MCF 10A (cell line): ENCODE data around the gene ABHD1. TPM values are rescaled to one million over a fixed set of nuclear protein-coding genes. Genes with fewer than 3 reads are reported as not detected.
A peak's percentile ranks its signal among the peaks of the same experiment; 100 is the strongest.

Experiments used
- BruUV-seq: library from RNA; stranded (reverse); fragments of 400-500 nt; replicated peaks from 2 replicates; lab custom pipeline; 2021; lab: Mats Ljungman, UMichigan
- CTCF ChIA-PET: fragments of 300-600 bp; sonication (Branson Sonifier 250); formaldehyde crosslinking; extraction: SDS; loops from one replicate; lab custom pipeline; 2021; ENCODE audit warnings: antibody characterized with exemption, inconsistent platforms; lab: Yijun Ruan, JAX
- POLR2A ChIA-PET: fragments of 300-600, 350-650 bp; sonication (Branson Sonifier 250); formaldehyde crosslinking; extraction: SDS; loops from one replicate; lab custom pipeline; 2020; ENCODE audit warnings: antibody characterized with exemption, inconsistent platforms; lab: Yijun Ruan, JAX
- DNase-seq: peaks from one replicate; pipeline ENCODE4 v3.0.0-alpha.2; 2018; ENCODE audit not compliant: unreplicated experiment
- H3K27ac Mint-ChIP-seq: one replicate; pipeline ENCODE4 v1.8.0; 2022; ENCODE audit warnings: mild to moderate bottlenecking, low read depth, mixed read lengths; ENCODE audit not compliant: unreplicated experiment
- H3K27me3 Mint-ChIP-seq: one replicate; pipeline ENCODE4 v1.8.0; 2022; ENCODE audit warnings: mixed read lengths; ENCODE audit not compliant: insufficient read depth, unreplicated experiment
- H3K36me3 Mint-ChIP-seq: one replicate; pipeline ENCODE4 v1.8.0; 2022; ENCODE audit warnings: mild to moderate bottlenecking, moderate library complexity, mixed read lengths; ENCODE audit not compliant: insufficient read depth, unreplicated experiment
- H3K4me1 Mint-ChIP-seq: one replicate; pipeline ENCODE4 v1.8.0; 2022; ENCODE audit warnings: mixed read lengths; ENCODE audit not compliant: insufficient read depth, unreplicated experiment
- H3K4me3 Mint-ChIP-seq: one replicate; pipeline ENCODE4 v1.8.0; 2022; ENCODE audit warnings: mild to moderate bottlenecking, moderate library complexity, mixed read lengths; ENCODE audit not compliant: unreplicated experiment
- H3K9me3 Mint-ChIP-seq: one replicate; pipeline ENCODE4 v1.8.0; 2022; ENCODE audit warnings: mixed read lengths; ENCODE audit not compliant: unreplicated experiment
- intact Hi-C: fragments of 100-400 bp; cut with micrococcal nuclease; formaldehyde crosslinking; loops from 2 replicates; pipeline ENCODE4 v1.14.1; 2022
- total RNA-seq: library from RNA; stranded (reverse); gene quantifications from 2 replicates; pipeline ENCODE4 v1.2.3, GENCODE V29; 2022
- TF ChIP-seq, protein P1 (sequence below): fragments of 200-600 bp; IDR thresholded peaks from one replicate; pipeline ENCODE4 v1.8.0; 2022; ENCODE audit warnings: antibody characterized with exemption, mild to moderate bottlenecking; ENCODE audit not compliant: unreplicated experiment

Gene ABHD1
- total RNA-seq, 1 experiment from 2014 or later, result not detected

DNA sequence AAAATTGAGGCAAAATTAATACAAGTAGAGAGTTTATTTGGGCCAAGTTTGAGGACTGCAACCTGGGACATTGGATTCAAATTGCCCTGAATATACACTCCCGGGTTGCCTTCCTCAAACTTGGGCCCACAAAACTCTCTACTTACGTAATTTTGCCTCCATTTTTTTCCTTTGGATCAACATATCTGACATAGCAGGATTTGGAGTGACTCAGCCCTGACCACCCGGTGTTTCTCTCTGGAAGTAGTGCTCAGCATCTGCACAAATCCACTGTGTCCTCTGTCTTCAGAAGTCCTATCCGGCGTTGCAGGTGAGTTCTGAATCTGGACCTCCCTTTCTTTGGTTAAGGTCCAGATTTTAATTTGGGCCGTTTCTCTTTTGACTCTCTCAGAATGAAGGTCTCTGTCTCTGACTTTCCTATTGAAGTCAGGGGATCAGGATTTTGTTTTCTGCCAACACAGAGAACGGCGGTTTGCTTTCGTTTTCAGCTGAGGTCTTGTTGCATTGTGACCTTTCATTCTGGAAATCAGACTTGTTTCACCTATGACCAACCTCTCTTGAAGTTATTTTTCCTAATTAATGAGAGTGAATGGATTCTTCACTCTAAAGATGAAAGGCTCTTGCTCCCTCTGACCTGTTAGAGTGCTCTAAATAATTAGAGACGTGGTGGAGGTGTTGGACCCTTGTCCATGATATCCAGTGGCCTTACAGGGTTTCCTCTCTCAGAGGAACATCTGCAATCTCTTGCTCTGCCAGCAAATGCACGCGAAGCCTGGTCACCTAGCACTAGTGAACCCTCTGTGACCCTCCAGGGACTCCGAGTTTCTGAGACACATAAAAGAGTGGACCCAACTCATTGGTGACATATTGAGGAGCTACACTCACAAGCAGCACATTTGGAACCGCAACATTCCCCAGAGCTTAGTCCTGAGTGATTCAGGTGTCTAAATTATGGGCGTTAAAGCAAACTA lies 38.8 kb downstream of the ABHD1 start:
- ChIA-PET POLR2A (no interaction called here), CTCF (interaction anchor here (0.6 to 0.7 kb wide), 3 partner anchors 23 to 418 kb away, joined by 3 to 4 read pairs (median 4); no protein-coding TSS in a partner anchor)
- Mint-ChIP-seq H3K4me3 (no peak overlapping the region), H3K27me3 (no peaks in the 10 kb centered on the region), H3K27ac (no peak overlapping the region), H3K36me3 (no peaks in the 10 kb centered on the region), H3K9me3 (no peaks in the 10 kb centered on the region), H3K4me1 (peaks cover 3% of the 10 kb centered on the region)
- no TSS peak for BruUV-seq
- DNase-seq, result no peak
- TF ChIP-seq, protein P1, sequence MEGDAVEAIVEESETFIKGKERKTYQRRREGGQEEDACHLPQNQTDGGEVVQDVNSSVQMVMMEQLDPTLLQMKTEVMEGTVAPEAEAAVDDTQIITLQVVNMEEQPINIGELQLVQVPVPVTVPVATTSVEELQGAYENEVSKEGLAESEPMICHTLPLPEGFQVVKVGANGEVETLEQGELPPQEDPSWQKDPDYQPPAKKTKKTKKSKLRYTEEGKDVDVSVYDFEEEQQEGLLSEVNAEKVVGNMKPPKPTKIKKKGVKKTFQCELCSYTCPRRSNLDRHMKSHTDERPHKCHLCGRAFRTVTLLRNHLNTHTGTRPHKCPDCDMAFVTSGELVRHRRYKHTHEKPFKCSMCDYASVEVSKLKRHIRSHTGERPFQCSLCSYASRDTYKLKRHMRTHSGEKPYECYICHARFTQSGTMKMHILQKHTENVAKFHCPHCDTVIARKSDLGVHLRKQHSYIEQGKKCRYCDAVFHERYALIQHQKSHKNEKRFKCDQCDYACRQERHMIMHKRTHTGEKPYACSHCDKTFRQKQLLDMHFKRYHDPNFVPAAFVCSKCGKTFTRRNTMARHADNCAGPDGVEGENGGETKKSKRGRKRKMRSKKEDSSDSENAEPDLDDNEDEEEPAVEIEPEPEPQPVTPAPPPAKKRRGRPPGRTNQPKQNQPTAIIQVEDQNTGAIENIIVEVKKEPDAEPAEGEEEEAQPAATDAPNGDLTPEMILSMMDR, result no peak
- intact Hi-C loops, result no loop called here

DNA sequence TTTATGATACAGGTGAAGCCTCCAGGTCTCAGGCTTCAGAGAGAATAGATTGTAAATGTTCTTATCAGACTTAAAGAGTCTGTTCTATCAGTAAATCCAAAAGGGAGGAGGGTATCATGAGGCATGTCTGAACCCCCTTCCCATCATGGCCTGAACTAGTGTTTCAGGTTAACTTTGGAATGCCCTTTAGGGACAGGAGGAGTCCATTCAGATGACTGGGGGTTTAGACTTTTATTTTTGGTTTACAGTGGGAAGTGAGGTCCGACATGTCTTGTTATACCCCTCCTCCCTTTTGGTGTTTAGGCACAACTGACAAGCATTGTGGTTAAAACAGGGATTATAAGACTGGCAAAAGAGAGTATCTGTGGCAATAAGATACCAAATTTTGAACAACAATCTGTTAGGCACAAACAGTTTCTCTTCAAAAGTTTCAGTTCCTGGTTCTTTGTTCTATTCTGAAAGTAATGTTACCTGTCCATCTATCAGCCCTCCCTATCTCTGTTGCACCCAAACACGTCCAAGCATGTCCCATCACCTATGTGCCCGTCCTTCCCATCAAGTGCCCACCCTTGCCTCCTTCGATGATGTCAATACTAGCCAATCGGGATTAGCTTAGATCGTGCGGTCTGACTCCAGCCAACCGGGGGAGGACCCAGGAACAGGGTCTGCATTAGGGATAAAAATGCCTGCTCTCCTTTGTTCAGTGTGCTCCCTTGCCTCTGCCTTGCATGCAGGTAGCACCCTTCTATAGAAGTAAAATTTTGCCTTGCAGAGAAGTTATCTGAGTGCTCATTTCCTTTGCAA lies 41.5 kb downstream of the ABHD1 start:
- POLR2A ChIA-PET, result no interaction called here
- CTCF ChIA-PET, result interaction anchor here (1.1 kb wide), 1 partner anchor 129 kb away, joined by 3 read pairs; no protein-coding TSS in a partner anchor
- TF ChIP-seq, protein P1, result no peak
- H3K4me1 Mint-ChIP-seq, result peaks cover 3% of the 10 kb centered on the region
- no peak for DNase-seq
- no peak overlapping the region for H3K4me3 Mint-ChIP-seq
- no peak overlapping the region for H3K27ac Mint-ChIP-seq
- H3K9me3 Mint-ChIP-seq, result no peaks in the 10 kb centered on the region
- no peaks in the 10 kb centered on the region for H3K36me3 Mint-ChIP-seq
- intact Hi-C loops, result no loop called here
- H3K27me3 Mint-ChIP-seq, result no peaks in the 10 kb centered on the region
- no TSS peak for BruUV-seq

DNA sequence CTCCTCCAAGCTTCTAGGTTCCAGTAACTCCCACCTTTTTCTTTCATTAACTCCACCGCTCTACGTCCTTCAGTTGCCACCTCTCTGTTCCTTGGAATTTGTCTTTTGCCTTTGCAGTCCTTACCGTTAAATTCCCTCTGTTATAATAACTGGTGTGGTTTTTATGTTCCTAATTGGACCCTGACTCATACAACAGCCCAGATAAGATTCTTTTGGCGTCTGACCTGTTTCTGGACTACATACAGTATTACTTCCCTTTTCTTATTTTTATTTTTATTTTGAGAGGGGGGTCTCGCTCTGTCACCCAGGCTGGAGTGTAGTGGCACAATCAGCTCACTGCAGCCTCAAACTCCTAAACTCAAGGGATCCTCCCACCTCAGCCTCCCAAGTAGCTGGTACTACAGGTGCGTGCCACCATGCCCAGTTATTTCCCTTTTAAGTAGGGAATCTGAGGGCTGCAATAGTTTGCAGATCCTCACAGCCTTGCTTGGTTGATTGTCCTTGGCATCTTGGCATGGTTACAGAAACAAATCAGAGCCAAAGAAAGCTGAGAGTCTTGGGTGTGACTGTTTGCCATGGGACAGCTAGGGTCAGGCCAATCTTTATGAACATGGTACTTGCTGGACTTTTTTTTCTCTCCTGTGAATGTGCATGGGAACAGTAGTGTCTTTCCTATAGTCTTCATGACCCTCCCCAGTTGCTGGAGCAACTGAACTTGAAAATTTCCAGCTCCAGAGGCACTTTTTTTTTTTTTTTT lies 47.1 kb downstream of the ABHD1 start:
- Mint-ChIP-seq H3K4me3 (no peak overlapping the region), H3K9me3 (no peaks in the 10 kb centered on the region), H3K36me3 (no peaks in the 10 kb centered on the region), H3K4me1 (peaks cover 7% of the 10 kb centered on the region), H3K27ac (no peak overlapping the region), H3K27me3 (no peaks in the 10 kb centered on the region)
- DNase-seq, result peak; percentile 26
- ChIA-PET POLR2A (interaction anchor here (0.7 kb wide), 2 partner anchors 53 to 514 kb away, joined by 3 read pairs; no protein-coding TSS in a partner anchor), CTCF (interaction anchor here (0.6 to 2.4 kb wide), 14 partner anchors 8 to 777 kb away, joined by 3 to 27 read pairs (median 4); partner anchors contain the start of gene TCF23)
- no TSS peak for BruUV-seq
- intact Hi-C loops, result loop anchor here (2.0 kb wide), 1 partner anchor 20 kb away; no protein-coding TSS in a partner anchor
- TF ChIP-seq, protein P1, result no peak
